Heart left ventricle (tissue), 13 donors: ENCODE measurements around the gene CSE1L.

Experiments
- CTCF ChIP-seq, 12 donors: fragments of 200-600 bp; sonication (generic) in 4 of 12; IDR thresholded peaks; one replicate each; pipeline versions ENCODE4 v1.5.0 to v1.8.0; 2018 to 2022; ENCODE audit warnings: antibody characterized with exemption in 12 of 12, mild to moderate bottlenecking in 5 of 12
- POLR2A ChIP-seq, 2 donors: fragments of 450-650 bp; IDR thresholded peaks; one replicate each; pipeline ENCODE4 v1.6.1; 2017; ENCODE audit warnings: antibody characterized with exemption in 2 of 2, mild to moderate bottlenecking in 2 of 2, moderate library complexity in 2 of 2
- donor health status: ischemic (EF 13 %, LVEDD 7.1; RV severe dilation, severe dysfunction).
- donor health status: DM: no; HTN: yes; CAD: no.
- donor health status: DM: no; HTN: no; CAD: no.
- donor health status: ischemic (EF 25% LVEDD 6.9; RV normal size, moderate dysfunction).
- donor health status: ischemic (EF 25% LVEDD 5.7; RV mildly dilated, moderate dysfunction).
- donor health status: ischemic (EF 35%, LVEDD 5.7; RV mildly dilated, moderate dysfunction).
- donor health status: nonischemic (EF 11% LVEDD 7.7; RV severe dilation, severe dysfunction).
- donor health status: DM: yes; HTN: yes; CAD: no.
- donor health status: PGD.
- donor health status: ischemic (EF 29% LVEDD 5.4; RV normal size, mild dysfunction).
- donor health status: nonischemic (EF 23%, LVEDD 6.1; RV moderate dilation, normal function).

- TF ChIP-seq CTCF (IDR thresholded peaks at IDR 0.05) = no peak
- no peak for TF ChIP-seq POLR2A (IDR thresholded peaks at IDR 0.05)
Observed at GRCh38 chr20:49103647-49104364, 57.7 kb downstream of the CSE1L start.
